GM21447 (cell line): ENCODE results near the gene NEDD8.

Source experiments
- ATAC-seq: cut with Tn5 transposase; IDR thresholded peaks from one replicate; pipeline ENCODE4 v1.9.1; 2021; ENCODE audit not compliant: unreplicated experiment

NEDD8 gene

DNA sequence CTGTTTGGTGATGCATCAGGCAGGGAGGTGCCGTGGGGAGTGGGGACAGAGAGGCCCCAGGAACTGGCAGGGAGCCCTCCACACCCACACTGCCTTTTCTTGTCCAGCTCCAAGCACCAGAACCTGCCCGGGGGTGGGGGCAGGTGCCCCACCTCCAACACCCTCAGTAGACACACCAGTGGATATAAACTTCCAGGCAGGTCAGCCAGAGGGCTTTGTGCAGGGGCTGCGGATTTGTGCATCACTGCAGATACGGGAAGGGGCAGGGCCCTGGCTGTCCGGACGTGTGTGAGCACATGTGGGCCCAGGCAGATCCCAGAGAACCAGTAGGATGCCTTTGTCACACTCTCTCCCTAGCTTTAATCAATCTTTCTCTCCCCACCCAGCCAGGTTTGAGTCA lies 32.1 kb upstream of the NEDD8 start:
- ATAC-seq = no peak

DNA sequence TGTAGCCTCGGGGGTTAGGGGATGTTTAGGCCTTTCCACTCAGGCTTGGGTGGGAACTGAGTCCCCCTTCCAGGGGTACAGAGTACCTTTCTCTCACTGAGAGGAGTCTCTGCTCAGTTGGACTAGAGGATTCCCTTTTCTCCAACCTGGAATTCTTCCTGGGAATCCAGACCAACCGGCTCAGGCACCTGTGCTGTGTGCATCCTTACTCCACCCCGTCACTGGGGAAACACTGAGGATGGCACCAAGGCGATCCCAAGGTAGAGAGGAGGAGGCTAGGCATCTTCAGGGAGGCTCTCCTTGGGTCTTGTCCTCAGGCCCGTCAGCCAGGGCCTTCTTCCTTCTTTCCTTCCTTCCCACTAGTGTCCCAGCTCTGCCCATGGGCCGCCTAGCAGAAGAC lies 31.7 kb upstream of the NEDD8 start:
- no peak for ATAC-seq

DNA sequence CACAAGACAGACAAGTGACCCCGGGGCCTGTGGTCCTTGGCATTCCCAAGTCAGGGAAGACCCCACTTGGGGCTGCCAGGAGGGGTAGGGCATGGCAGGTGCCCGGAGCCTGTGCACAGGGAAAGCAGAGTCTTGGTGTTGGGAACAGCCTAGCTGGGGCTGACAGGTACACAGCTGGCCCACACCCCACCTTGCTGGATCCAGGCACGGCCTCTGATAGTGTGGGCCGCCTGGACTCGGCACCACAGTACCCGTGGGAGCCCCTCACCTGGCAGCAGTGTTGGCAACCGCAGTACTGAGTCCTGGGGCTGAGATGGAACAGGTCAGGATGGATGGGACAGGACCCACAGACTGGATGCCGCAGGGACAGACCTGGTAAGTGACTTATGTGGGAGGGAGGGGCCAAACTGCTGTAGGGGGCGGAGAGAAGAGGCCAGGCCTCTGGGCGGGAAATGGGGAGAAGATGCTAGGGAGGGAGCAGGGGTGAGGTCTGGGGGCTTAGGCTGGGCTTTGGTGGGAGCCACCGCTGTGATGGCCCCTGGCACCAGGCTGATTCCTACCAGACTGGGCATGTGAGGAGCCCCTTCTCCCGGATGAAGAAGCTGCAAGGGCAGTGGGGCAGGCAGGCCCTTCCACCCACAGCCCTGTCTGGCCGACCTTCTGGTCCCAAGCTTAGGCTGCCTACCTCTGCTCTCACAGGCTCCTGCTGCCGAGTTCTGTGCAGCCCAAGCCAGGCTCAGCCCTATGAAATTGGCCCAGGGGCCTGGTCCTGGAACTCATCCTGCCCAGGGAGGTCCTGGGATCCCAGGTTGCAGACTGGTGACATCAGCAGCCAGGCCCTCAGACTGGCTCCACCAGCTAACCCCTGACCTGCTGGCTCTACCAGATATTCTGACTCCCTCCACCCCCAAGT lies 30.9 kb upstream of the NEDD8 start, which contains the start of gene TGM1:
Gene TGM1 (minus strand): TSS at position 357 of the 913 bp plus-strand sequence. CDS start 825 bp downstream, outside the sequence.
- ATAC-seq = no peak

DNA sequence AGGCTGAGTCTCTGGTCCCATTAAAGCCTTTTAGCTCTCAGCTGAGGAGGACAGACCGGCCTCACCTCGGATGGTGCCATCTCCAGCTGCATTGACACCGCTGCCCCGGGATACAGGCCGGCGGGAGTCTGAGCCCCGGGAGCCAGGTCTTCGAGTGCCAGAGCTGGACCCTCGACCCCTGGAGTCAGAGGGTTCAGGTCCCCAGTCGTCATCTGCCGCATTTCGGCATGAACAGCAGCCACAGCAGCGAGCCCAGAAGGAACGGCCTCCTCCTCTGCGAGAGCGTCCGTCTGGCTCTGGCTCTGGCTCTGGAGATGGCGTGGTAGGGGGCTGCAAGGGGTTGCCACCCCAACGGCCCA lies 29.8 kb upstream of the NEDD8 start:
- no peak for ATAC-seq

DNA sequence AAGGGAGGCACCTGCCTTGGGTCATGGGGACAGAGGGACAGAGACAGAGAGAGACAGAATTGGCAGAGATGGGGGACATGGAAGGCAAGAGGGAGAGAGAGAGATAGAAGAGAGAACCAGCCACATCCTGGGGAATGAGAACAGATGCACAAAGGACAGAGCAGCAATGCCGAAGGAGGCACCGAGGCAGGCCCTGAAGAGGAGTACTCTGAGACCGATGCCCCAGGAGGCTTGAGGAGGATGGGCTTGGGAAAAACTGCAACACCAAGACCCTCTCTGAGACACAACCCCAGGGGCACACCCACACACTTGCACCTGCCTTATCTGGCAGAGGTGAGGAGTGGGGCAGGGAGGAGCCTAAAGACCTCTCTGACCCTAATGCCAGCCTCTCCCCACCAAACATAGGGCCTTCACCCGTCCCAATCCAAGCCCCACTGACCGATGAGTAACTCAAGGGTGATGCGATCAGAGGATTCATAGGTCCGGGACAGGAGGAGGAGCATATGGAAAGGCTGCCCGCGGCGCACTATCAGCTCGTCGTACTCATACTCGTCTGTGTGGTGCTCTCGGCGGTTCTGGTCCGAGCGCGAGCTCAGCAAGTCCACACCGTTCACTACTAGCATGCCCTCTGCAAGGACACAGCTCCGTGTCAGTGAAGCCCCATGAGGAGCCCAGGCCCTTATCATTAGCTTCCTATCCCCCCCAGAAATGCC lies 29.2 kb upstream of the NEDD8 start:
- no peak for ATAC-seq

DNA sequence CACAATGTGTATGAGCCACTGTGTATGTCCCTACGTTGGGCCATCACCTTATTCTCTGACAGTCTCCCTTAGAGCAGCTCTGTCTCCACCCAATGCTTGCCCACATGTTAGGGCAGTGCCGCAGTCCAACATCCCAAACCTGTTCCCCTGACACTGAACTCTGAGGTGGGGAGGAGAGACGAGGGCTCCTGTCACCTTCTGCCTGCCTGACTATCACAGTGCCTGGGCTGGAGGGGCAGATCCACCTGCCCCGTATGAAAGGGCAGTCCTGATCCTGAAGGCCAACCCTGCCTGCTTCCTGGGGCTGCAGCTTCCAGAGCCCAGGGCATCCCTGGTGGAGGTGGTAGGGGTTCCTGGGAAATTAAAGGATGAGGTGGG lies 28.6 kb upstream of the NEDD8 start:
- no peak for ATAC-seq

DNA sequence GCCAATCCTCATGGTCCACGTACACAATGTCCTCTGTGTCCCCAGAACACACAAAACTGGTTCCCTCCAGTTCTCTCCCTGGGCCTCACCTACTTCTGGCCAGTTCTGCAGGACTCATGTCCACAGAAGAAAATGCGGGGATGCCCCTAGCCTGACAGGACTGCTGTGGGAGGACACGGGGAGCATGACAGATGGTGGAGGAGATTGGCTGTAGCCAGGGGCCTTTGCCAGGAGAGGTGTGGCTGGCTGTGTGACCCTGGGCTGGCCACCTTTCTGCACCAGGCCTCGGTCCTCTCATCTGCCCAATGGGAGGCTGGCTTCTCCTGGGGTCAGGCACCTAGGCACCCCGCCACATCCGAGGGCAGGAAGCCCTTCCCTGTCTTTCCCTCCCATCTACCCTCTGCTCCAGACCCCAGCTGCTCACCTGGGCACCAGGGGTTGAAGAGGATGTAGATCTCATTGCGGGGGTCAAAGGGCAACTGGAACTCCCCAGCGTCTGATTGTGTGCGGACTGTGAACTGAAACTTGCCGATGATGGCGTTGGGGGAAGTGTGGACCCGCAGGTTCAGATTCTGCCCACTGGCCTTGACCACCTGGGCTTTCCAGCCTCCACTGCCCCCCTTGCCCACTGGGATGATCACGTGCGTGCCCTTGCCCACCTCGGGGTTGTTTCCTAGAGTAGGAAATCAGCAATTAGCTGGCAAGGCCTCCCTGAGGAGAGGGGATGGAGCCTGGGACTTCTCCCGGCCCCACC lies 28.0 kb upstream of the NEDD8 start:
- ATAC-seq = no peak

DNA sequence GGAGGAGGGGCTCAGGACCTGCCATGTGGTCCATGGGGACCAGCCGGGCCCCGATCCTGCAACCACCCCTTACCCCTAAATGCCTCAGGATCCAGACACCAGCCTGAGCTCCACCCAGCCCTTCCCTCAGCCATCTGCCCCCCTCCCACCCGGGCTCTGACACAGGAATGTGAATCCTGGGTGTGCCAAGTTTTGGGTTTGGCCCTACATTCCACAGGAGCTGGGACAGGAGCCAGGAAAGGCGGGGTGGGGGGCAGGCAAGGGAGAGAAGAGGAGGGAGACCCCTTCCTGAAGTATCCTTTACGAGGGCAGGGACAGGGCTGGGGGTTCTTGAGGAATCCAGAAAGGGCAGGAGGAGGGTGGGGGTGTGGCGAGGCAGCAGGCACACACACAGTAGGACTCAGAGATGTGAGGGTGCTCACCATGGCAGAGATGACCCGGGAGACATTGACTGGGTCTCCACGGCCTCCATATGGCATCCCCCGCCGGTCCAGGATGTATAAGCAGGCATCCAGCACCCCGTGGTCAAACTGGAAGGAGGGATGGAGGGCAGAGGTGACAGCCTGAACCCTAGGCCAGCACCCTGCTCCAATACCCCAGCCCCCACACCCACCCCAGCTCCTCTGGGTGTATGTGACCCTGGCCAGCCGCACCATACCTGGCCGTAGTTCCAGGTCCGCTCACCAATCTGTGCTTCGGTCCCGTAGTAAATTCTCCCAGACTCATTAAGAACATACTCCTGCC lies 27.3 kb upstream of the NEDD8 start:
- no peak for ATAC-seq

DNA sequence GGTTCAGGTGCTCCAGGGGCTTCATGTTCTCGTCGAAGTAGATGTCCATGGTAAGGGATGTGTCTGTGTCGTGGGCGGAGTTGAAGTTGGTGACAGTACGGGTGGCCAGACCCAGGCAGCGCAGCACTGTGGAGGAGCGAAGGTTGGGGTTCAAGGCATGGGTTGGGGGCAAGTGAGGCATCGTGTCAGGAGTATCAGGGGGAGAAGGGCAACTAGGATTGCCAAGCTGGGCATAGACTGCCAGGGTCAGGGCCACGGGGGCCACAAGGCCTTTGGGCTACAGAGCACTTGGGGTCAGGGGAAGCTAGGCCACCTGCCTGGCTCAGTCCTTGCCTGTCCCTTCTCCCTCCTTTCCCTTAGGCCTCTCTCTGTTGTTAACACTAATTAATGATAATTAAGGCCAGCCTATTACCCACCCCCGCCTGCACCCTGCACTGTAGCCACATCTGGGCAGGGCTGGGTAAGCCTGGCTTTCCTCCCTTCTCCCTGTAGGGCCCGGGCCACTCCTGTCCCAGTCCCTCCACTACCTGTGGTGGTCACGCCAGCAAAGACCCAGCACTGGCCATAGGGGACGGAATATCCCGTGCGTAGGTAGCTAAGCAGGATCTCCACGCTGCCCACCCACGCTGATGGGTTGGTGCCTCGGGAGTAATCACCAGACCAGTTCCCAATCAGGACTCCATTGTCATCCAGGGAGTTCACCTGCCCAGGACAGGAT lies 26.5 kb upstream of the NEDD8 start:
- no peak for ATAC-seq

DNA sequence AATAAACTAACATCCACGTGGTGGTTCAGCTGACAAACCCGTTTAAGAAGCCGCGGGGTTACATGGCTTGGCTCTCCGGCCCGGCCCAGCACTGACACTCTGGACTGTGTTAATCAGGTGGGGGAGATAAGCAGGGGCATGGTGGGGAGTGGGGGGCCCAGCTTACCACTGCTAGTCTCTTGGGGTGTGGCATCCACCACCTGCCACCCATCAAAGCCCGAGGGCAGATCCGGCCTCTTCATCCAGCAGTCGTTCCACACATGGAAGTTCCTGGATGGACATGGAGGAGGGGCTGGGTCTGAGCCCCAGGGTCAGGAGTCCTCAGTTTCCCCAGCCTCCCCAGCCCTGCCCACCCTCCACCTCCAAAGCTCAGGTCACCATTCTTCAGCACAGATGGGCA lies 26.0 kb upstream of the NEDD8 start:
- ATAC-seq = no peak

DNA sequence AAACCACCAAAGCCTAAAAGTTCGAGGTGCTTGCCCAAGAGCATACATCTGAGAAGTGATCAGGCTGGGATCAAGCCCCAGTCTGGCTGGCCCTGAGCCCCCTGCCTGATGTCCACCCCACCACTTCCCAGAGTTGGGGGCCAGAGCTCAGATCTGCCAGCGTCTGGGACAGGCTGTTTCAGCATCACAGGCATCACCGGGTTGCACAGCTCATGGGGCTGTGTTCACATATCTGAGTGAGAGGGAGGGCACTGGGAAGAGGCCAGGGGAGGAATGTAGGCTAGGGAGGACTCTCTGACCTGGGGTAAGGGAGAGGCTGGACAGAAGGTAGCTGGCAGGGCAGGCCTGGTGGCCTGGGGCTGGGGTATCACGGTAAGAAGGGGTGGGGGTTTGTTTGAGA lies 24.8 kb upstream of the NEDD8 start:
- no peak for ATAC-seq

DNA sequence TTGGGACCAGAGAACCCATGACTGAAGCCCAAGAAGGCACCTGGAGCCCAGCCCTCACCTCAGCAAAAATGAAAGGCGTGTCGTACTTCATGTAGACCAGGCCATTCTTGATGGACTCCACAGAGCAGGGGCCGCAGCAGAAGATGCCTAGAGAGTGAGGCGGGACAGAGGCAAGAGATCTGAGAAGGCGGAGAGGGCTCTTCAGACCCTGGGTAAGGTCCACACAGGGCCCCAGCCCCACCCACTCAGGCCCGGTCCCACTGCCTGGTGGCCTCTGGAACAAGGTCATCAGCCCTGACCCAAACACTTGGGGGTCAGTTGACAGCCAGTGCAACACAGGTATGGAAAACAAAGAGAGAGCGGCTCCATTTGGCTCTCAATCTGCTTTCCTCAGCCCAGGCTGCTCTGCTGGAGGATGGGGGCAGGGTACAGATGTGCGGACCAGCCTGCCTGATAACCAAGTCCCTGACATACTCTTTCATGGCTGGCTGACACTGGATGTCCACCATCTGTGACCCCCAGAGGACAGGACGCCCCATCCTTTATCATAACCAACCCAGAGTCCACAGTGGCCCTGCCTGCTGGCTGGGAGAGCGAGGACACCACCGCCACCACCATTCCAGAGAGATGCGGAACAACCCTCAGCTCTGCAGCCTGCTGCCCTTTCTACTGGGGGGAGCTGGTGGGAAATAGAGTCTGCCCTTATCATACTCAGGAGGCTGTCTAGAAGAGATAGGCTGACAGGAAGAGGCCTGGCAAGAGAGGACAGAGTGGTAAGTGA lies 24.0 kb upstream of the NEDD8 start:
- ATAC-seq = no peak

DNA sequence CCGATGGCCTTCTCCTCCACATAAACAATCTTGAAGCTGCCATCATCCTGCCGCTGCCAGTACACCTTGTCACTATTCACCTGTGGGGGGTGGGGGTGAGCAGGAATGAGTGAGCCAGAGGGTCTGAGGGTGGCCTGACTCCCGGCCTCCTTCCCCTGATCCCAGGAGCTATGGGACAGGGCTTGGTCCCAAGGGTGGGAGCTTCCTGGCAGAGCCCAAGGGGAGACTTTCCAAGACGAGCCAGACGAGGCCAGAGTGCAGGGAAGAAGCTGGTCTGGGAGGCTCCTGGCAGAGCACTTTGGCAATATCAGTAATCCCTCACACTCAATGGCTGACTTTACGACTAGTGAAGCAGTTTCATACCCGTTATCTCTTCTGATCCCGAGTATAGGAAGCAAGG lies 23.3 kb upstream of the NEDD8 start:
- no peak for ATAC-seq

DNA sequence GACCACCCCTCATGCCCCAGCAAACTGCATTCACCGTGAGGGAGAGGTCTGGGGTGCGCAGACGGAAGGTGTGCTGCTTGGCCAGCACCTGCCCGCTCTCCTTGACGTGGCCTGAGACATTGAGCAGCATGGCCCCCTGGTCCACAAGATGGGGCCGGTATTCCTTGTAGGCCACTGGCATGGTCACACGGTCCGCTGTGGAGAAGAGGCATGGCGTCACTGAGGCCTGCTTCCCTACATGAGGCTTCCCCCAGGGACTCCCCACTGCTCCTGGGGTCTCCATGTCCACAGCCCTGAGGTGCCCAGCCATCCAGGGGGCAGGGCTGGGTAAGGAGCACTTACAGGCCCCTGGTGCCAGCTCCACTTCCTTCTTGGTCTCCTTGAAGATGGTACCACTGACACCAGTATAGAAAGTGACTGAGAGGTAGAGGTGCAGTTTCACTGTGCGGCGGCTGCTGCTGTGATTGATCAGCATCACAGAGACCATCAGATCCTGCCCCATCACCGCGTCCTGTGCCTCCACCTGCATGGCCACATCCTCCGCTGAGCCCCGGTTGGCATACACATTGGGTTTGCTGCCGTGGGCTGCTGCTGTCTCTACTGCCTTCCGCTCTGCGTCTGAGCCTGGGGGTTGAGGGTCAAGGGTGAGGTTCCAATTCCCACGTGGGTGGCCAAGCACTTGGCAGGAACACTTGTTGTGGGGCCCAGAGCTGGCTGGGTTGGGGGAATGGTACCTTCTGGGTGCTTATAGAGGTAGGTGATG lies 22.6 kb upstream of the NEDD8 start:
- no peak for ATAC-seq

DNA sequence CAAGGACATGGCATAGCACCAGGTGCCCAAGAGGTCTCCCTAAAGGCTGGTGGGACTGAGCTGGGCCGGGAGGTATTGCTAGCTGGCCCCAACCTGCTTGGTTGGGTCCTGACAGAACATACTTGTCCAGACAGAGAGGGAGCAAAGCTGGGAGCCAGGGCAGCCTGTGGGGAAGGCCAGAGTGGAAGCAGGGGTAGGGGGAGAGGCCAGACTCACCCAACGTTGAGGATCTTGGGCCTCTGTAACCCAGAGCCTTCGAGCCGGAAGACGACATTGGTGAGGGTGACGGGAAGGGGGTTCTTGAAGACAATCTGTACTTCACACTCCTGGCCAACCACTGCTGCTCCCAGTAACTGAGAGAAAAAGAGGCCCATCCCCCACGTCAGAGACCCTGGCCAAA lies 21.8 kb upstream of the NEDD8 start:
- no peak for ATAC-seq

DNA sequence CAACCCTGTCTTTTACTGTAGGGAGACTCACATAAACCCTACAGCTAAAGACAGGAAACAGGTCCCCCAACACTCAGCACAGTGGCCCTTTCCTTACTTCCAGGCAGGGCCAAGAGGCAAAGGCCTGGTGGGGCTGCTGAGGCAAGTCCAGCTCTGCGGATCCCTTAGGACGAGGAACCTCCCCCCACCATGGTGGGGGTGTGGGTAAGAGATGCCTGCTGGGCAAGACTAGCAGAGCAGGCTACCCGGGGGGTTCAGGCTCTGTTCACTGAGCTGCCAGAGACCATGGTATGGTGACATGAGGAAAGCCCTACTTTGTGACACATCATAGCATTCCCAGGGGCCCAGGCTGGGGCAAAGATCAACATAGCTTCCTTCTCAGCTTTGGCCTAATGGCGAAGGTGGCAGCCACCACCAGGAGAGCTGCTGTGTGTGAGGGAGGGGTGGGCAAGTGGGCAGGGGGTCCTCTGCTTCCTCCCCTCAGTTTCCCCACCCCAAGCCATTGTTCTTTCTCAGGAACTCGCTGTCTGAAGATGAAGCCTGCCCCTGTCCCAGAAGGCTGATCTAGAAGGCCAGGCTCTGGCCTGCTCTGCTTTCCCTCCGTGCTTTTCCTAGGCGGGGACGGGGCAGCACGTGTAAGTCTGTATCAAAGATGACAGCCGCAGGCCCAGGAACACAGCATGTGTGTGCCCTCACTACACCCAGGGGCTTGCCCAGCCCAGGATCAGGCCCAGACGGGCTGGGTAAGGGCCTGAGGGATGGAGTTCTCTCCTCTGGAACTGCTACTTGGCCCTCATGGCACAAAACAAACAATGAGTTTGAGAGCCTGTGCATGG lies 20.3 kb upstream of the NEDD8 start:
- no peak for ATAC-seq

DNA sequence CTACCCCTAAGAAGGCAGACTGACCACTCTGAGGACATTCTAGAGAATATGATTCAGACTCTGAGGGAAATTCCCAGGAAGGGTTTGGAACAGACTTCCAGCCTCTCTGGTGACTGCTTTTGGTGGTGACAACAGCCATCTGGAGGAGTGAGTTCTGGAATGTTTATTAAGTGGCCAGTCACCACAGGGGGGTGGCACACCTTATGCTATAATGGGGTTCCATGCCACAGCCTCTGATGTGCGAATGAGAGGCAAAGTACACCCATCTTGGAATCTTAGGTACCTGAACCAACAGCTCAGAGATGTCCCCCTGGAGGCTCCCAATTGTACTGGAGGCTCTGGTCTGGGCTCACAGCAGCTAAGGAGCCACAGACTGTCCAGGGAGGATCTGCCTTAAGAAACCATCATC lies 19.7 kb upstream of the NEDD8 start:
- no peak for ATAC-seq

DNA sequence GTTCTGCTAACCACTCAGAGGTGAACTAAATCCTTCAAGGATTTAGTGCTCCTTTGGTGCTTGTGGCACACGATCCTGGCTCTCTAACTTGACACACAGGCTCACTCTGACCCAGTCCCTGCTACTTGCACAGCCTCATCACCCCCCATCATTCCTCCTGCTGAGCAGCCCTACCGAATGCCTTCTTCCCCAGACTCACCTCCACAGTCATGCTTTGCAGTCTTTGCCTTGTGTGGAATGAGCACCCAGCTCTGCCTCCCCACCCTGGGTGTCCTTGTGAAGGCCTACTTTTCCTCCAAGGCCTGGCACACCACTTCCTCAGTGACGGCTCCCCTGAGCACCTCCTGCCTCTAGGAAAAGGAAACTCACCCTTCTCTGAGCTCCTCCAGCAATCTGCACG lies 18.2 kb upstream of the NEDD8 start:
- no peak for ATAC-seq
